ENCODE data around the gene SLC41A1. TPM values are rescaled to one million over a fixed set of nuclear protein-coding genes. Genes with fewer than 3 reads are reported as not detected.

SLC41A1 gene
- total RNA-seq, 4 donors from 2014 or later, result 15.3 to 33.1 (median 25.1) TPM

- no peak for TF ChIP-seq CTCF (IDR thresholded peaks at IDR 0.05)
- no peak for ATAC-seq (ENCODE audit: low FRiP score)
- no peak for DNase-seq (ENCODE audit: low spot score)
Observed at GRCh38 chr1:205817988-205818387, 5.0 kb upstream of the SLC41A1 start.

DNA sequence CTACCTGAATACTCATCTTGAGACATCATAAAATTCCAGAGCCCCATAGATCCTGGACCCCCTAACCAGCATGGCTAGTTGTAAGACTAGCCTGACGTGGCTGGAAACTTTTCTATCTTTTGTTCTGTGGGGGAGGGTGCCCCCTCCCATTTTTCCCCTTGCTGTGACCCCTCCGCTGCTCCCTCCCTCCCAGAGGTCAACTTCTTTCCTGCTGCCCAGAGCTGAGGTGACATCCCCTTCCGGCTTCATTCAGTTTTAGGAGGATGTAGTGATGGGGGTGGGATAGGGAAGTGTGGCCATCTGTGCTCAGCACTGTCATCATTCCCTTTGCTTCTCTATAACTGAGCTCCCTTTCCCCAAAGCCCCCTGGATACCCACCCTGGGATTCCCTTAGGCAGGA is 4.4 kb upstream of the SLC41A1 start:
- TF ChIP-seq CTCF (IDR thresholded peaks at IDR 0.05), result no peak
- no peak for ATAC-seq (ENCODE audit: low FRiP score)
- DNase-seq (ENCODE audit: low spot score), result no peak

DNA sequence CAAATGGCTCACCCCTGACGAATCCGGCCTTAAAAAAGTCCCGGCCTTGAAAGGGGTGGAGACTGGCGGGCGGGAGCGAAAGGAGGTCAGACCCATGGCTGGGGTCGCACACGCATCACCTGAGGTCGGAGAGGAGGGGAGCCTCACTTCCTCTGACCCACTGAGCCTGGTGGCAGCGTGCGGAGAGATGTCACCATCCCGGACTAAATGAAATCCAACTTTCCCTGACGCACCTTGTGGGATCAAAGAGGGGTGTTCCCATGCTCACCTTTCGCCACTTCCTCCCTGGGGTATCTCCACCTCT is 709 bp upstream of the SLC41A1 start:
- TF ChIP-seq CTCF (IDR thresholded peaks at IDR 0.05), result no peak
- peak; percentile 80 for ATAC-seq (ENCODE audit: low FRiP score)
- DNase-seq (ENCODE audit: low spot score), result no peak

DNA sequence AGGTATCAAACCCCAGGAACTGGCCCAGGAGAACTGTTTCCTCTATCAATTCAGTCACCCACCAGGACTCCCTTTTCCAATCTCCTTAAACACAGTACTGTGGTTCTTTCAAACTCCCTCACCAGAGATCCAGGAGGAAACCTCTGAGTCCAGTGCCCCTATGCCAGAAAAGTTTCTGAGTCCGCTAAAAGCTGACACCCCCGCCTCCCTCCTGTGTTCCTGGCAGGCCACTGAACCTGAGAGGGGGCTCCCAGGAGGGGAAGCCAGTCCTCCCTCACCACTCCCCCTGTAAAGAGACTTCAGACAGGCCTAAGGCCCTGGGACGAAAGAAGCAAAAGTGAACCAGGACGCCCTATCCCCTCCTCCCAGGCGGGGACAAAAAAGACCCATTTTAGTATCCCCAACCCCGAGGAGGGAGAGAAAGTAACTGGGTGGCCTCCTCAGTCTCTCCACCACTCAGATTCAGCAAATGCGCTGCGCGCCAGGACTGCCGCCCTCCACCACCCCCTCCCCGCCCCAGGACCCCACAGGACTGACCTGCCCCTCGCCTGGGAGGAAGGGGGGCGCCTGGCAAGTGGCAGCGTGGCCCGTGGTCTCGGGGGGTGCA is 624 bp downstream of the SLC41A1 start:
- peak; percentile 14 for ATAC-seq (ENCODE audit: low FRiP score)

GRCh38 chr1:205811660-205812059 is 1.3 kb downstream of the SLC41A1 start:
- ATAC-seq (ENCODE audit: low FRiP score), result no peak
- DNase-seq (ENCODE audit: low spot score), result no peak
- no peak for TF ChIP-seq CTCF (IDR thresholded peaks at IDR 0.05)

More for the DNA sequence above, 624 bp downstream of the SLC41A1 start:
- TF ChIP-seq CTCF (IDR thresholded peaks at IDR 0.05), result no peak
- no peak for DNase-seq (ENCODE audit: low spot score)

GRCh38 chr1:205810448-205811157 is 2.4 kb downstream of the SLC41A1 start:
- DNase-seq (ENCODE audit: low spot score) (no peak), ATAC-seq (ENCODE audit: low FRiP score) (no peak)
- TF ChIP-seq CTCF (IDR thresholded peaks at IDR 0.05), result no peak

DNA sequence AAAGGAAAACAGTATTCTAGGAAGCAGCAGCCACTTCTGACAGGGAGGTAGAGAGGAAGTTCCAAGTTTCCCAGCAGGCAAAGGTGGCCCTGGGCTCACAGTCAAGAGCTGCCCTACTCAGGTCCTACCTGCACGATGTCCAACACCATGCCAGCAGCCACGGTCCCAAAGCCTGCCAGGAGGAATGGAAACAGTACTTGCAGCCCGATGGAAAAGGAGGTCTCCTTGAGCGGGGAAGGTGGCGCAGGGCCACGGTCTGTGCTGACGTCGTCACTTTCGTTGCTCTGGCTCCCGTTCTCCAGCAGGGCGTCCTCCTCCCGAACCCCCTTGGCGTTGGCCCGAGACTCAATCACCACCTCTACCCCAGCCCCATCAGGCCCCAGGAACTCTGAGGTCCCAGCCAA is 3.1 kb downstream of the SLC41A1 start:
- DNase-seq (ENCODE audit: low spot score) (no peak), ATAC-seq (ENCODE audit: low FRiP score) (no peak)
- TF ChIP-seq CTCF (IDR thresholded peaks at IDR 0.05), result no peak
